ENCODE data around the gene OGG1. TPM values are rescaled to one million over a fixed set of nuclear protein-coding genes. Genes with fewer than 3 reads are reported as not detected.

Gene OGG1
- polyA plus RNA-seq, 1 donor, result 30.0 TPM

GRCh38 chr3:9785602-9786001, 35.9 kb downstream of the OGG1 start:
- no peak for DNase-seq (ENCODE audit: low read depth)

- DNase-seq (ENCODE audit: low read depth), result no peak
Measured at GRCh38 chr3:9786209-9786739, 36.5 kb downstream of the OGG1 start.

GRCh38 chr3:9786825-9787669, 37.3 kb downstream of the OGG1 start:
- no peak for DNase-seq (ENCODE audit: low read depth)

GRCh38 chr3:9787714-9788113, 38.0 kb downstream of the OGG1 start:
- no peak for DNase-seq (ENCODE audit: low read depth)

DNA sequence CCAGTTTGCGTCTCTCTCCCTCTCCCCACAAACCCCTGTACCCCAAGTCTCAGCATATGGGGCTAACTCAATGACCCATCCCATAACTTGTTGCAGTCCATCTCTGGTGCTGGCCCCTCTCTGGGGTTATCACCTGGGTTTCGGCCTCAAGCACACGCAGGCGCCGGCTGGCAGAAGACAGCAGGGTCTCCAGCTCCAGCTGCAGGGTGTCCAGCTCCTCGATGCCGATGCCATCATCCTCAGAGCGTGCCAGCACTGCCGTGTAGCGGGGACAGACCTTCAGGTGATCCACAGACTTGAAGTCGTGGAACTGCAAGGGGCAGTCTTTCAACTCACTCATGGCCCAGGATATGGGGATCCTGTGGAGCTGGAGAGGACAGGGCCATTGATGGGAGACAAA, 41.4 kb downstream of the OGG1 start:
- no peak for DNase-seq (ENCODE audit: low read depth)

GRCh38 chr3:9791790-9792404, 42.1 kb downstream of the OGG1 start:
- DNase-seq (ENCODE audit: low read depth), result no peak

DNA sequence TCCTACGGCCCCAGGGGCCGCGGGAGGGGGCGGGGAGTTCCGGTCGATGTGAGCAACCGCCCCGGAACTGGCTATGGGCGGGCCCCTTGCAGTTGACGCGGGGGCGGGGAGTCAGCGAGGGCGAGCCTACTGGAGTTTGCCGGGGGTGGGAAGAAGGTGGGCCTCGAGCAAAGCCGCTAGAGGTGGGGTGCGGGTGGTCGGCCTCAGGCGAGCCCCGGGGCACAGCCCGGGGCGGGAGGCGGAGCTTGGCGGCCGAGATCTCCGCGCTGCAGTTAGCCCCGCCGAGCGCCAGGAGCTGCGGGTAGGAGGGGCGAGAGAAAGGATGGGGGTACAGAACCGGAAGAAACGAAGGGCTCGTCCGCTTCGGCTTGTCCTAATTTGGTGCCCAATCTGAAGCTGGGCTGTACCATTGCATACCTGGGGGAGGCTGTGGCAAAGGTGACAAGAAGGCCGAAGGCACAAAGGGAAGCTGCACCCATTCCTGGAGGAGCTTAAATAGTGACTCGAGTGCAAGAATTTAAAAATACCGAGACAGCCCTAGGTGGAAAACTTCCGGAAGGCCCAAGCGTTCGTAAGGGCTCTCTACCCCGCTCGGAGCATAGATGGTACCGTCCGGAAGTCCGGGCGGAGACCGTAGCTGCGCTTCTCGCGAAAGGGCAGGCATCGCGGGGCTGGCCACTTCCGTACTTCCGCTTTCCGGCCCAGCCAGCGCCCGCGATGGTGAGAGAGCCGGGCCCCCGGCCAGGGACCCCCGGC, 42.8 kb downstream of the OGG1 start, which contains the start of the genes ARPC4 and TADA3:
Gene ARPC4 (plus strand): TSS at position 678 of the 756 bp plus-strand sequence. CDS start 40 bp downstream, at position 718.
Gene TADA3 (minus strand): TSS at position 69 of the 756 bp plus-strand sequence. CDS start 1,007 bp downstream, outside the sequence.
- peak; percentile 93 for DNase-seq (ENCODE audit: low read depth)

- DNase-seq (ENCODE audit: low read depth), result no peak
Measured at GRCh38 chr3:9793161-9793781, 43.5 kb downstream of the OGG1 start.

DNA sequence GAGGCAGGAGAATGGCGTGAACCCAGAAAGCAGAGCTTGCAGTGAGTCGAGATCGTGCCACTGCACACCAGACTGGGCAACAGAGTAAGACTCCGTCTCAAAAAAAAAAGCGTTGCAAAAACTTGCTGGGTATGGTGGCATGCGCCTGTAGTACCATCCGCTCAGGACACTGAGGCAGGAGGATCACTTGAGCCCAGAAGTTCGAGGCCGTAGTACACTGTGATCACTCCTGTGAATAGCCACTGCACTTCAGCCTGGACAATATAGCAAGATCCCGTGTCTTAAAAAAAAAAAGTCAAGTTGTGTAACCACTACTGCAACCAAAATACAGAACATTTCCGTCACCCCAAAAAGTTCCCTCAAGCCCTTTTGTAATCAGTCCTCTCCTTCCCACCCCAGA, 44.6 kb downstream of the OGG1 start:
- DNase-seq (ENCODE audit: low read depth), result no peak

GRCh38 chr3:9795207-9795606, 45.5 kb downstream of the OGG1 start:
- DNase-seq (ENCODE audit: low read depth), result no peak

GRCh38 chr3:9797196-9797945, 47.6 kb downstream of the OGG1 start:
- DNase-seq (ENCODE audit: low read depth), result no peak

- DNase-seq (ENCODE audit: low read depth), result no peak
Measured at GRCh38 chr3:9800529-9800928, 50.8 kb downstream of the OGG1 start.

- DNase-seq (ENCODE audit: low read depth), result no peak
Measured at GRCh38 chr3:9803494-9803893, 53.7 kb downstream of the OGG1 start.

GRCh38 chr3:9804996-9805395, 55.2 kb downstream of the OGG1 start:
- DNase-seq (ENCODE audit: low read depth), result no peak

GRCh38 chr3:9806137-9806536, 56.4 kb downstream of the OGG1 start:
- DNase-seq (ENCODE audit: low read depth), result no peak

Other genes with a start within 250 kb of the OGG1 start
- gene LHFPL4, start 196.1 kb upstream of the OGG1 start, polyA plus RNA-seq (ENCODE audit: insufficient read length), result 0.05 TPM
- gene MTMR14, start 100.4 kb upstream of the OGG1 start, polyA plus RNA-seq (ENCODE audit: insufficient read length), result 19.1 TPM
- gene CPNE9, start 46.1 kb upstream of the OGG1 start, polyA plus RNA-seq (ENCODE audit: insufficient read length), result not detected
- gene BRPF1, start 18.2 kb upstream of the OGG1 start, polyA plus RNA-seq (ENCODE audit: insufficient read length), result 11.7 TPM
- 11.9 TPM for gene CAMK1, start 20.0 kb downstream of the OGG1 start, polyA plus RNA-seq (ENCODE audit: insufficient read length)
- 61.8 TPM for gene TADA3, start 42.5 kb downstream of the OGG1 start, polyA plus RNA-seq (ENCODE audit: insufficient read length)
- 75.6 TPM for gene ARPC4, start 43.1 kb downstream of the OGG1 start, polyA plus RNA-seq (ENCODE audit: insufficient read length)
- 35.6 TPM for gene TTLL3, start 60.3 kb downstream of the OGG1 start, polyA plus RNA-seq (ENCODE audit: insufficient read length)
- gene RPUSD3, start 94.1 kb downstream of the OGG1 start, polyA plus RNA-seq (ENCODE audit: insufficient read length), result 29.7 TPM
- 0.22 TPM for gene CIDEC, start 130.3 kb downstream of the OGG1 start, polyA plus RNA-seq (ENCODE audit: insufficient read length)
- gene JAGN1, start 140.7 kb downstream of the OGG1 start, polyA plus RNA-seq (ENCODE audit: insufficient read length), result 31.7 TPM
- gene IL17RE, start 152.9 kb downstream of the OGG1 start, polyA plus RNA-seq (ENCODE audit: insufficient read length), result 1.8 TPM
- gene IL17RC, start 167.1 kb downstream of the OGG1 start, polyA plus RNA-seq (ENCODE audit: insufficient read length), result 28.4 TPM
- 36.7 TPM for gene CRELD1, start 183.9 kb downstream of the OGG1 start, polyA plus RNA-seq (ENCODE audit: insufficient read length)
- 2.3 TPM for gene PRRT3, start 202.5 kb downstream of the OGG1 start, polyA plus RNA-seq (ENCODE audit: insufficient read length)
- 37.4 TPM for gene EMC3, start 236.9 kb downstream of the OGG1 start, polyA plus RNA-seq (ENCODE audit: insufficient read length)

Data from forelimb muscle (tissue), 1 donor.